DOHH2 (cell line): Measurements from ENCODE around the gene ALDH4A1.

Experiments
- CTCF ChIP-seq: fragments of 200-600 bp; sonication (generic); IDR thresholded peaks from one replicate; pipeline ENCODE4 v1.5.1; 2014; ENCODE audit warnings: antibody characterized with exemption, mild to moderate bottlenecking, low read depth, low read length; ENCODE audit not compliant: poor library complexity, severe bottlenecking
- EZH2phosphoT487 ChIP-seq: fragments of 200-600 bp; sonication (generic); IDR thresholded peaks from 2 replicates; pipeline ENCODE4 v1.6.1; 2017; ENCODE audit warnings: borderline replicate concordance, mild to moderate bottlenecking, antibody characterized with exemption, low read length, moderate library complexity, mixed read lengths

GRCh38 chr1:18938707-18939070 lies 36.3 kb upstream of the ALDH4A1 start:
- TF ChIP-seq CTCF (no peak), EZH2phosphoT487 (no peak)
